SK-N-SH (cell line): Measurements from ENCODE around the gene LGI4. TPM values are rescaled to one million over a fixed set of nuclear protein-coding genes. Genes with fewer than 3 reads are reported as not detected.

Experiments
- CTCF ChIA-PET: fragments of 300-600, 350-600 bp; formaldehyde crosslinking; extraction: SDS; loops from one replicate; lab custom pipeline; 2021; lab: Yijun Ruan, JAX
- POLR2A ChIA-PET: fragments of 350-600 bp; sonication (Branson Sonifier 250); formaldehyde crosslinking; extraction: SDS; loops from one replicate; lab custom pipeline; 2020; ENCODE audit warnings: antibody characterized with exemption, inconsistent platforms; lab: Yijun Ruan, JAX
- DNase-seq: peaks from one replicate; pipeline ENCODE4 v3.0.0; 2012
- H2AFZ ChIP-seq: fragments of 200-600 bp; sonication (generic); 2 replicates; pipeline ENCODE4 v1.8.1; 2016; ENCODE audit warnings: antibody characterized with exemption, mild to moderate bottlenecking, low read depth
- H3F3A ChIP-seq: fragments of 200-600 bp; sonication (generic); replicated peaks from 2 replicates; pipeline ENCODE3; 2016; ENCODE audit warnings: antibody characterized with exemption, mild to moderate bottlenecking; ENCODE audit not compliant: insufficient read depth
- H3K27ac ChIP-seq, 2 experiments: fragments of 200-500 bp in 1 of 2; fragments of 200-600 bp in 1 of 2; sonication (Bioruptor generic) in 1 of 2; sonication (generic), shearing (Covaris generic) in 1 of 2; 2 replicates each; pipeline versions ENCODE4 v1.5.1 to v1.6.1; 2014 to 2016; ENCODE audit warnings: low read depth in 2 of 2, inconsistent platforms in 1 of 2, low read length in 1 of 2, mild to moderate bottlenecking in 1 of 2, mixed read lengths in 1 of 2
- H3K27me3 ChIP-seq: fragments of 200-600 bp; sonication (generic), shearing (Covaris generic); 2 replicates; pipeline ENCODE4 v1.6.1; 2016; ENCODE audit warnings: mixed run types; ENCODE audit not compliant: insufficient read depth
- H3K36me3 ChIP-seq, 2 experiments: fragments of 200-500 bp in 1 of 2; fragments of 200-600 bp in 1 of 2; sonication (Bioruptor generic) in 1 of 2; sonication (generic) in 1 of 2; replicated peaks in 1 of 2; 2 replicates each; pipeline versions ENCODE3 to v1.5.1; 2014 to 2016; ENCODE audit warnings: low read length in 1 of 2, mild to moderate bottlenecking in 1 of 2; ENCODE audit not compliant: insufficient read depth in 2 of 2, control insufficient read depth in 1 of 2
- H3K4me1 ChIP-seq, 2 experiments: fragments of 200-500 bp in 1 of 2; fragments of 200-600 bp in 1 of 2; sonication (Bioruptor generic) in 1 of 2; sonication (generic), shearing (Covaris generic) in 1 of 2; 2 replicates each; pipeline versions ENCODE4 v1.5.1 to v1.6.1; 2014 to 2016; ENCODE audit warnings: low read depth in 1 of 2, low read length in 1 of 2, mixed run types in 1 of 2; ENCODE audit not compliant: insufficient read depth in 2 of 2, control insufficient read depth in 1 of 2
- H3K4me2 ChIP-seq: fragments of 200-600 bp; sonication (generic), shearing (Covaris generic); 2 replicates; pipeline ENCODE4 v1.6.1; 2017; ENCODE audit warnings: mixed run types
- H3K4me3 ChIP-seq, 2 experiments: fragments of 200-500 bp in 1 of 2; fragments of 200-600 bp in 1 of 2; sonication (Bioruptor generic) in 1 of 2; sonication (generic), shearing (Covaris generic) in 1 of 2; 2 replicates each; pipeline versions ENCODE4 v1.5.1 to v1.8.1; 2014 to 2016; ENCODE audit warnings: low read depth in 2 of 2, inconsistent platforms in 1 of 2, low read length in 1 of 2, mild to moderate bottlenecking in 1 of 2, mixed read lengths in 1 of 2, moderate library complexity in 1 of 2
- H3K79me2 ChIP-seq: fragments of 200-600 bp; sonication (generic); 2 replicates; pipeline ENCODE4 v1.8.1; 2017; ENCODE audit warnings: mild to moderate bottlenecking; ENCODE audit not compliant: insufficient read depth
- H3K9ac ChIP-seq: fragments of 200-600 bp; sonication (generic); 2 replicates; pipeline ENCODE4 v1.6.1; 2017; ENCODE audit warnings: mixed run types
- H3K9me2 ChIP-seq: fragments of 200-600 bp; sonication (generic); 2 replicates; pipeline ENCODE4 v1.6.1; 2017; ENCODE audit warnings: mixed run types
- H3K9me3 ChIP-seq: fragments of 200-600 bp; sonication (generic); 2 replicates; pipeline ENCODE4 v1.6.1; 2017; ENCODE audit warnings: mixed run types, mild to moderate bottlenecking, moderate library complexity
- H4K20me1 ChIP-seq: fragments of 200-600 bp; sonication (generic); 2 replicates; pipeline ENCODE4 v1.6.1; 2017; ENCODE audit warnings: mild to moderate bottlenecking, mixed run types; ENCODE audit not compliant: insufficient read depth
- CHD2 ChIP-seq: fragments of 150-350 bp; IDR thresholded peaks from 2 replicates; pipeline ENCODE4 v1.6.1; 2018; ENCODE audit warnings: low read length; ENCODE audit not compliant: partially characterized antibody
- CTCF ChIP-seq: fragments of 200-600 bp; sonication (generic); IDR thresholded peaks from 2 replicates; pipeline ENCODE4 v1.6.1; 2017; ENCODE audit warnings: antibody characterized with exemption, mild to moderate bottlenecking, moderate library complexity
- ELF1 ChIP-seq: IDR thresholded peaks from 2 replicates; pipeline ENCODE4 v1.4.0; 2012
- EP300 ChIP-seq, 2 experiments: IDR thresholded peaks; 2 replicates each; pipeline versions ENCODE4 v1.4.0 to v1.6.1; 2012; ENCODE audit warnings: borderline replicate concordance in 1 of 2, low read depth in 1 of 2, low read length in 1 of 2
- FOXM1 ChIP-seq: IDR thresholded peaks from 2 replicates; pipeline ENCODE4 v1.4.0; 2012; ENCODE audit warnings: low read depth, mild to moderate bottlenecking
- GATA2 ChIP-seq: sonication (generic); formaldehyde crosslinking; IDR thresholded peaks from 2 replicates; pipeline ENCODE4 v1.5.0; 2020; ENCODE audit warnings: mild to moderate bottlenecking, missing genetic modification reagents
- MEF2A ChIP-seq: IDR thresholded peaks from 2 replicates; pipeline ENCODE4 v1.4.0; 2012; ENCODE audit warnings: low read depth, borderline replicate concordance
- MXI1 ChIP-seq: IDR thresholded peaks from 2 replicates; pipeline ENCODE4 v1.6.1; 2012; ENCODE audit warnings: mild to moderate bottlenecking, low read depth, low read length, improper control_type of control experiment
- NFIC ChIP-seq: IDR thresholded peaks from 2 replicates; pipeline ENCODE4 v1.4.0; 2012; ENCODE audit warnings: borderline replicate concordance
- PBX3 ChIP-seq: IDR thresholded peaks from 2 replicates; pipeline ENCODE4; 2012
- POLR2AphosphoS5 ChIP-seq: IDR thresholded peaks from 2 replicates; pipeline ENCODE4 v1.6.1; 2012; ENCODE audit warnings: low read depth, low read length
- RCOR1 ChIP-seq: fragments of 150-350 bp; IDR thresholded peaks from 2 replicates; pipeline ENCODE4 v1.6.1; 2017; ENCODE audit warnings: antibody characterized with exemption, low read length
- RFX5 ChIP-seq: IDR thresholded peaks from 2 replicates; pipeline ENCODE4 v1.6.1; 2012; ENCODE audit warnings: mild to moderate bottlenecking, improper control_type of control experiment, low read length
- RXRA ChIP-seq: IDR thresholded peaks from 2 replicates; pipeline ENCODE4 v1.4.0; 2012; ENCODE audit warnings: low read depth, mild to moderate bottlenecking, borderline replicate concordance
- SMC3 ChIP-seq: IDR thresholded peaks from 2 replicates; pipeline ENCODE4 v1.6.1; 2012; ENCODE audit warnings: low read depth, low read length, improper control_type of control experiment
- TAF1 ChIP-seq: IDR thresholded peaks from 2 replicates; pipeline ENCODE4 v1.6.1; 2012; ENCODE audit warnings: low read depth, mild to moderate bottlenecking, low read length, moderate library complexity, borderline replicate concordance
- TCF12 ChIP-seq: IDR thresholded peaks from 2 replicates; pipeline ENCODE4 v1.4.0; 2012
- USF1 ChIP-seq: IDR thresholded peaks from 2 replicates; pipeline ENCODE4 v1.4.0; 2012; ENCODE audit warnings: low read depth, borderline replicate concordance
- ZBTB33 ChIP-seq: IDR thresholded peaks from 2 replicates; pipeline ENCODE4 v1.4.0; 2012; ENCODE audit warnings: low read depth, borderline replicate concordance
- WGBS: methylation state at CpG from one replicate; pipeline ENCODE4 v1.1.6; 2017; ENCODE audit warnings: low lambda C conversion rate; 5-methylcytosine and 5-hydroxymethylcytosine counted together
- polyA plus RNA-seq, 3 experiments: library from polyadenylated mRNA; depleted of rRNA; stranded (reverse); fragments of >200 nt; gene quantifications; 2 replicates each; pipeline ENCODE4 v1.2.3, GENCODE V29; 2012

Gene LGI4
- polyA plus RNA-seq, 1 of the 3 experiments (the other 2 are of a cell fraction): 0.05 TPM

- Histone ChIP-seq H3K4me2 (no peak overlapping the region), H3K9ac (no peak overlapping the region), H3K4me1 (peaks cover 0 to 12% of the 10 kb centered on the region in 2 experiments; a peak in 2 of 4 replicates), H3K79me2 (no peaks in the 10 kb centered on the region), H3K36me3 (no peaks in the 10 kb centered on the region), H3K9me2 (no peaks in the 10 kb centered on the region), H3K27ac (no peak overlapping the region), H4K20me1 (no peaks in the 10 kb centered on the region), H3K4me3 (no peak overlapping the region), H3K9me3 (no peaks in the 10 kb centered on the region), H2AFZ (no peak overlapping the region), H3F3A (no peaks in the 10 kb centered on the region), H3K27me3 (peaks cover 15% of the 10 kb centered on the region; the same call in 1 of the 2 replicates)
- WGBS: 67% methylated on average over 5 of the region's 11 CpGs
- POLR2A ChIA-PET: no interaction called here
- TF ChIP-seq EP300 (IDR thresholded peaks at IDR 0.05; ENCODE audit: borderline replicate concordance in 1 of 2, low read depth in 1 of 2, low read length in 1 of 2) (no peak), RFX5 (no peak), NFIC (no peak), RCOR1 (no peak), FOXM1 (no peak), GATA2 (CRISPR knock-in tag) (no peak), USF1 (no peak), PBX3 (no peak), CHD2 (no peak), SMC3 (no peak), POLR2AphosphoS5 (no peak), ELF1 (no peak), CTCF (no peak), RXRA (no peak), ZBTB33 (no peak), MXI1 (no peak), TAF1 (no peak), TCF12 (no peak), MEF2A (no peak)
- CTCF ChIA-PET: interaction anchor here (0.5 to 5.4 kb wide), 28 partner anchors 9 to 498 kb away, joined by 3 to 66 read pairs (median 5); partner anchors contain the start of genes FXYD3 and USF2
- DNase-seq: no peak
These were observed 1.4 kb upstream of the LGI4 start for GRCh38 chr19:35136231-35136630.
